ENCODE data around the gene AP2A2. TPM values are rescaled to one million over a fixed set of nuclear protein-coding genes. Genes with fewer than 3 reads are reported as not detected.

The AP2A2 gene
- polyA plus RNA-seq, 3 donors: 5.7 to 61.0 (median 8.2) TPM

- no peaks in the 10 kb centered on the region for H3K9me3 ChIP-seq (replicated peaks in 1 of 2; ENCODE audit: control insufficient read depth in 1 of 2, insufficient read depth in 1 of 2, low read length in 2 of 2)
- TF ChIP-seq CTCF (IDR thresholded peaks at IDR 0.05): no peak
- H3K36me3 Mint-ChIP-seq: no peaks in the 10 kb centered on the region
- H3K9ac ChIP-seq (ENCODE audit: insufficient read depth, low read length, poor library complexity, severe bottlenecking): no peak overlapping the region
- intact Hi-C loops (cut with micrococcal nuclease): no loop called here
- no peak overlapping the region for H3K27ac Mint-ChIP-seq
- H4K20me1 ChIP-seq (ENCODE audit: insufficient read depth, low read length): no peaks in the 10 kb centered on the region
- 91% methylated on average over 17 of the region's 17 CpGs for WGBS (ENCODE audit: insufficient coverage)
- peaks cover 0 to 6% (median 2%) of the 10 kb centered on the region in 7 donors for H3K9me3 Mint-ChIP-seq
- no peak overlapping the region for H3K4me2 ChIP-seq (replicated peaks; ENCODE audit: extremely low read depth, low read length, poor library complexity, severe bottlenecking)
- no peaks in the 10 kb centered on the region for H3K4me1 Mint-ChIP-seq
- H3K27me3 Mint-ChIP-seq (ENCODE audit: low read depth in 3 of 3): peaks cover 0 to 3% (median 0%) of the 10 kb centered on the region in 3 donors
- H2AFZ ChIP-seq (ENCODE audit: insufficient read depth, low read depth, low read length, poor library complexity, severe bottlenecking): no peak overlapping the region
- no peak overlapping the region for H3K4me3 Mint-ChIP-seq
- no peak for DNase-seq
- no peaks in the 10 kb centered on the region for H3K4me1 ChIP-seq (ENCODE audit: control insufficient read depth in 1 of 2, insufficient read depth in 2 of 2, low read length in 2 of 2)
- H3K4me3 ChIP-seq (replicated peaks in 1 of 3; ENCODE audit: low read depth in 2 of 3, low read length in 3 of 3): no peak overlapping the region
- H3K79me2 ChIP-seq (ENCODE audit: insufficient read depth, low read length): no peaks in the 10 kb centered on the region
- H3K27ac ChIP-seq (ENCODE audit: low read depth in 1 of 2, low read length in 2 of 2): no peak overlapping the region
- no peaks in the 10 kb centered on the region for H3K27me3 ChIP-seq (ENCODE audit: control insufficient read depth in 2 of 2, insufficient read depth in 2 of 2, low read length in 2 of 2)
- H3K36me3 ChIP-seq (replicated peaks in 1 of 2; ENCODE audit: control insufficient read depth in 1 of 2, insufficient read depth in 2 of 2, low read length in 2 of 2): no peaks in the 10 kb centered on the region
Observed at GRCh38 chr11:1028291-1028540, 102.5 kb downstream of the AP2A2 start.

- H3K4me1 Mint-ChIP-seq: no peaks in the 10 kb centered on the region
- peaks cover 0 to 3% (median 0%) of the 10 kb centered on the region in 3 donors for H3K27me3 Mint-ChIP-seq (ENCODE audit: low read depth in 3 of 3)
- 90% methylated on average over 12 of the region's 14 CpGs for WGBS (ENCODE audit: insufficient coverage)
- H3K9me3 Mint-ChIP-seq: peaks cover 0 to 6% (median 2%) of the 10 kb centered on the region in 7 donors
- Histone ChIP-seq H3K9ac (ENCODE audit: insufficient read depth, low read length, poor library complexity, severe bottlenecking) (no peak overlapping the region), H3K4me3 (replicated peaks in 1 of 3; ENCODE audit: low read depth in 2 of 3, low read length in 3 of 3) (no peak overlapping the region), H3K4me2 (replicated peaks; ENCODE audit: extremely low read depth, low read length, poor library complexity, severe bottlenecking) (no peak overlapping the region), H3K36me3 (replicated peaks in 1 of 2; ENCODE audit: control insufficient read depth in 1 of 2, insufficient read depth in 2 of 2, low read length in 2 of 2) (no peaks in the 10 kb centered on the region), H2AFZ (ENCODE audit: insufficient read depth, low read depth, low read length, poor library complexity, severe bottlenecking) (no peak overlapping the region), H4K20me1 (ENCODE audit: insufficient read depth, low read length) (no peaks in the 10 kb centered on the region), H3K4me1 (ENCODE audit: control insufficient read depth in 1 of 2, insufficient read depth in 2 of 2, low read length in 2 of 2) (no peaks in the 10 kb centered on the region), H3K79me2 (ENCODE audit: insufficient read depth, low read length) (no peaks in the 10 kb centered on the region), H3K9me3 (replicated peaks in 1 of 2; ENCODE audit: control insufficient read depth in 1 of 2, insufficient read depth in 1 of 2, low read length in 2 of 2) (no peaks in the 10 kb centered on the region), H3K27ac (ENCODE audit: low read depth in 1 of 2, low read length in 2 of 2) (no peak overlapping the region), H3K27me3 (ENCODE audit: control insufficient read depth in 2 of 2, insufficient read depth in 2 of 2, low read length in 2 of 2) (no peaks in the 10 kb centered on the region)
- intact Hi-C loops (cut with micrococcal nuclease): no loop called here
- no peak overlapping the region for H3K27ac Mint-ChIP-seq
- TF ChIP-seq CTCF (IDR thresholded peaks at IDR 0.05): no peak
- DNase-seq: no peak
- no peaks in the 10 kb centered on the region for H3K36me3 Mint-ChIP-seq
- no peak overlapping the region for H3K4me3 Mint-ChIP-seq
Observed at GRCh38 chr11:1028616-1029015, 102.9 kb downstream of the AP2A2 start.

All from CD14-positive monocyte (primary cell).